Cardiac septum (tissue), 1 donor: ENCODE data around the gene PTGES2. TPM values are rescaled to one million over a fixed set of nuclear protein-coding genes. Genes with fewer than 3 reads are reported as not detected.

ENCODE experiments used
- DNase-seq: peaks from one replicate; pipeline ENCODE4 v3.0.0-alpha.2; 2020; ENCODE audit warnings: low spot score
- intact Hi-C: fragments of 100-400 bp; cut with DNase I; formaldehyde crosslinking; loops from one replicate; pipeline ENCODE4 v1.14.0; 2022
- total RNA-seq: library from RNA; stranded (reverse); fragmentation: NEBNext Ultra II Directional; extraction: Animal tissue kit (Norgen Biotek cat#: 25700); gene quantifications from one replicate; pipeline ENCODE4 v1.2.1, GENCODE V29; 2021
- donor health status: DM: no; HTN: no; CAD: no.

PTGES2 gene
- total RNA-seq, 1 donor from 2014 or later = 136 TPM

- DNase-seq = no peak
- intact Hi-C loops = no loop called here
These were observed 30.7 kb downstream of the PTGES2 start for GRCh38 chr9:128096616-128097536.

GRCh38 chr9:128094950-128095544 lies 32.5 kb downstream of the PTGES2 start:
- intact Hi-C loops = no loop called here
- DNase-seq = no peak

- intact Hi-C loops = no loop called here
- DNase-seq = peak; percentile 93
These were observed 33.2 kb downstream of the PTGES2 start for GRCh38 chr9:128094166-128094949.

GRCh38 chr9:128093011-128093410 lies 34.5 kb downstream of the PTGES2 start:
- no peak for DNase-seq
- intact Hi-C loops = no loop called here

- intact Hi-C loops = no loop called here
- DNase-seq = no peak
These were observed 35.1 kb downstream of the PTGES2 start for GRCh38 chr9:128092199-128092977.

- DNase-seq = no peak
- intact Hi-C loops = no loop called here
These were observed 36.0 kb downstream of the PTGES2 start for GRCh38 chr9:128091571-128091970.

GRCh38 chr9:128091144-128091543 lies 36.4 kb downstream of the PTGES2 start:
- no peak for DNase-seq
- intact Hi-C loops = no loop called here

- intact Hi-C loops = no loop called here
- no peak for DNase-seq
These were observed 38.2 kb downstream of the PTGES2 start for GRCh38 chr9:128089299-128089698.

- no peak for DNase-seq
- intact Hi-C loops = no loop called here
These were observed 39.1 kb downstream of the PTGES2 start for GRCh38 chr9:128088253-128088945.

GRCh38 chr9:128087262-128087661 lies 40.3 kb downstream of the PTGES2 start:
- no peak for DNase-seq
- intact Hi-C loops = no loop called here

GRCh38 chr9:128085943-128086342 lies 41.6 kb downstream of the PTGES2 start:
- no peak for DNase-seq
- intact Hi-C loops = no loop called here

GRCh38 chr9:128084746-128085145 lies 42.8 kb downstream of the PTGES2 start:
- DNase-seq = no peak
- intact Hi-C loops = no loop called here

- intact Hi-C loops = no loop called here
- no peak for DNase-seq
These were observed 45.4 kb downstream of the PTGES2 start for GRCh38 chr9:128082151-128082550.

- no peak for DNase-seq
- intact Hi-C loops = no loop called here
These were observed 46.5 kb downstream of the PTGES2 start for GRCh38 chr9:128081056-128081455.

GRCh38 chr9:128080206-128080605 lies 47.3 kb downstream of the PTGES2 start:
- DNase-seq = no peak
- intact Hi-C loops = no loop called here

- intact Hi-C loops = no loop called here
- no peak for DNase-seq
These were observed 48.8 kb downstream of the PTGES2 start for GRCh38 chr9:128078504-128079434.

- intact Hi-C loops = no loop called here
- no peak for DNase-seq
These were observed 49.6 kb downstream of the PTGES2 start for GRCh38 chr9:128077847-128078503.
